Fibroblast of lung (primary cell): Measurements from ENCODE around the gene HMG20A. TPM values are rescaled to one million over a fixed set of nuclear protein-coding genes. Genes with fewer than 3 reads are reported as not detected.
A peak's percentile ranks its signal among the peaks of the same experiment; 100 is the strongest.

Source experiments
- DNase-seq, 2 donors: peaks; one replicate each; pipeline versions ENCODE4 v3.0.0 to v3.0.0-alpha.2; 2010; ENCODE audit warnings: low read depth in 2 of 2
- H2AFZ ChIP-seq: 2 replicates; pipeline ENCODE4 v1.5.1; 2012; ENCODE audit warnings: low read length, control low read depth, inconsistent platforms
- H3K27ac ChIP-seq: 2 replicates; pipeline ENCODE4 v1.5.1; 2011; ENCODE audit warnings: low read length, control low read depth; ENCODE audit not compliant: insufficient read depth
- H3K27me3 ChIP-seq: 2 replicates; pipeline ENCODE4 v1.5.1; 2011; ENCODE audit warnings: mild to moderate bottlenecking, low read length; ENCODE audit not compliant: control insufficient read depth, insufficient read depth
- H3K36me3 ChIP-seq: 2 replicates; pipeline ENCODE4 v1.5.1; 2011; ENCODE audit warnings: low read length; ENCODE audit not compliant: control insufficient read depth, insufficient read depth
- H3K4me1 ChIP-seq: 2 replicates; pipeline ENCODE4 v1.5.1; 2011; ENCODE audit warnings: low read length; ENCODE audit not compliant: control insufficient read depth, insufficient read depth; ENCODE audit errors: extremely low read depth
- H3K4me2 ChIP-seq: 2 replicates; pipeline ENCODE4 v1.5.1; 2011; ENCODE audit warnings: low read length, control low read depth; ENCODE audit not compliant: insufficient read depth; ENCODE audit errors: extremely low read depth
- H3K4me3 ChIP-seq, 4 experiments: fragments of 200-600 bp in 1 of 4; sonication (generic) in 1 of 4; replicated peaks in 1 of 4; 2 replicates each; pipeline ENCODE4 v1.5.1; 2011 to 2016; ENCODE audit warnings: low read length in 4 of 4, low read depth in 3 of 4, mild to moderate bottlenecking in 3 of 4, control low read depth in 2 of 4, inconsistent platforms in 1 of 4, mixed read lengths in 1 of 4; ENCODE audit not compliant: insufficient read depth in 1 of 4; ENCODE audit errors: control extremely low read depth in 1 of 4
- H3K79me2 ChIP-seq: 2 replicates; pipeline ENCODE4 v1.5.1; 2012; ENCODE audit warnings: mild to moderate bottlenecking, low read length, inconsistent platforms; ENCODE audit not compliant: control insufficient read depth, insufficient read depth
- H3K9ac ChIP-seq: 2 replicates; pipeline ENCODE4 v1.5.1; 2011; ENCODE audit warnings: mild to moderate bottlenecking, low read length, control low read depth; ENCODE audit not compliant: insufficient read depth
- H3K9me3 ChIP-seq: 2 replicates; pipeline ENCODE4 v1.5.1; 2012; ENCODE audit warnings: low read depth, low read length; ENCODE audit not compliant: control insufficient read depth, insufficient read depth
- H4K20me1 ChIP-seq: 2 replicates; pipeline ENCODE4 v1.5.1; 2011; ENCODE audit warnings: low read length; ENCODE audit not compliant: control insufficient read depth, insufficient read depth; ENCODE audit errors: extremely low read depth
- CTCF ChIP-seq, 2 donors: IDR thresholded peaks in 1 of 2; conservative IDR thresholded peaks in 1 of 2; 1 replicate in 1 of 2; 2 replicates in 1 of 2; pipeline ENCODE4 v1.5.1; 2011 to 2012; ENCODE audit warnings: low read length in 2 of 2, control low read depth in 1 of 2, inconsistent platforms in 1 of 2, low read depth in 1 of 2, mild to moderate bottlenecking in 1 of 2
- EZH2 ChIP-seq: IDR thresholded peaks from 2 replicates; pipeline ENCODE4 v1.5.1; 2012; ENCODE audit warnings: low read length, control low read depth, mild to moderate bottlenecking; ENCODE audit errors: missing control alignments
- polyA plus RNA-seq, 2 donors: library from polyadenylated mRNA; depleted of rRNA in 1 of 2; stranded (reverse) in 1 of 2; unstranded in 1 of 2; fragments of >200 nt; gene quantifications; 2 replicates each; pipeline ENCODE4 v1.2.1, GENCODE V29; 2011 to 2012; ENCODE audit warnings: missing spikeins in 1 of 2
- total RNA-seq: library from RNA; depleted of rRNA; stranded (reverse); fragments of >200 nt; gene quantifications from 2 replicates; pipeline ENCODE4 v1.2.1, GENCODE V29; 2014

The HMG20A gene
- total and polyA plus RNA-seq, 2 donors (not counting 1 experiment from before 2014, with no cell fraction given) = 26.3 to 38.0 TPM

GRCh38 chr15:77508541-77509243 is 88.0 kb downstream of the HMG20A start:
- Histone ChIP-seq H3K27ac (peak overlapping the region; percentile 31), H2AFZ (no peak overlapping the region), H3K79me2 (no peaks in the 10 kb centered on the region), H3K4me3 (no peak overlapping the region), H3K4me2 (no peak overlapping the region), H3K36me3 (no peaks in the 10 kb centered on the region), H3K4me1 (peaks cover 18% of the 10 kb centered on the region), H3K9me3 (no peaks in the 10 kb centered on the region), H4K20me1 (no peaks in the 10 kb centered on the region), H3K9ac (no peak overlapping the region), H3K27me3 (no peaks in the 10 kb centered on the region)
- DNase-seq = peak; percentile 27 to 38
- no peak for TF ChIP-seq CTCF (conservative IDR thresholded peaks at IDR 0.05 in 1 of 2, IDR thresholded peaks at IDR 0.05 in 1 of 2; ENCODE audit: low read depth in 1 of 2, low read length in 2 of 2)
- no peak for TF ChIP-seq EZH2

- H3K4me2 ChIP-seq = no peak overlapping the region
- H3K36me3 ChIP-seq = no peaks in the 10 kb centered on the region
- no peak for TF ChIP-seq EZH2
- no peak for TF ChIP-seq CTCF (conservative IDR thresholded peaks at IDR 0.05 in 1 of 2, IDR thresholded peaks at IDR 0.05 in 1 of 2; ENCODE audit: low read depth in 1 of 2, low read length in 2 of 2)
- H2AFZ ChIP-seq = no peak overlapping the region
- no peaks in the 10 kb centered on the region for H3K9me3 ChIP-seq
- peaks cover 18% of the 10 kb centered on the region for H3K4me1 ChIP-seq
- H3K9ac ChIP-seq = no peak overlapping the region
- no peaks in the 10 kb centered on the region for H3K27me3 ChIP-seq
- no peaks in the 10 kb centered on the region for H3K79me2 ChIP-seq
- no peak for DNase-seq
- H3K4me3 ChIP-seq = no peak overlapping the region
- H4K20me1 ChIP-seq = no peaks in the 10 kb centered on the region
- H3K27ac ChIP-seq = no peak overlapping the region
These were observed 89.7 kb downstream of the HMG20A start for GRCh38 chr15:77510066-77511057.

GRCh38 chr15:77511869-77512268 is 91.2 kb downstream of the HMG20A start:
- TF ChIP-seq EZH2 (no peak), CTCF (conservative IDR thresholded peaks at IDR 0.05 in 1 of 2, IDR thresholded peaks at IDR 0.05 in 1 of 2; ENCODE audit: low read depth in 1 of 2, low read length in 2 of 2) (no peak)
- Histone ChIP-seq H4K20me1 (no peaks in the 10 kb centered on the region), H3K9me3 (no peaks in the 10 kb centered on the region), H3K27me3 (no peaks in the 10 kb centered on the region), H3K79me2 (no peaks in the 10 kb centered on the region), H3K4me3 (no peak overlapping the region), H3K27ac (no peak overlapping the region), H3K4me1 (peaks cover 12% of the 10 kb centered on the region), H3K4me2 (no peak overlapping the region), H3K9ac (no peak overlapping the region), H3K36me3 (no peaks in the 10 kb centered on the region), H2AFZ (no peak overlapping the region)
- DNase-seq = no peak
